T-helper 2 cell (primary cell): ENCODE results near the gene CBX8.
A peak's percentile ranks its signal among the peaks of the same experiment; 100 is the strongest.

Source experiments
- DNase-seq, 5 experiments: peaks; one replicate each; pipeline versions ENCODE4 v3.0.0 to v3.0.0-alpha.2; 2012 to 2022

CBX8 gene

GRCh38 chr17:79750650-79751545 is 46.0 kb downstream of the CBX8 start:
- no peak for DNase-seq

- no peak for DNase-seq
These were observed 46.9 kb downstream of the CBX8 start for GRCh38 chr17:79749958-79750357.

GRCh38 chr17:79749156-79749815 is 47.6 kb downstream of the CBX8 start:
- no peak for DNase-seq

GRCh38 chr17:79748295-79749099 is 48.4 kb downstream of the CBX8 start:
- no peak for DNase-seq

GRCh38 chr17:79747508-79748294 is 49.2 kb downstream of the CBX8 start:
- DNase-seq: peak in 1 of 5 experiments; percentile 23

- DNase-seq: no peak
These were observed 49.9 kb downstream of the CBX8 start for GRCh38 chr17:79746889-79747507.

- DNase-seq: no peak
These were observed 51.2 kb downstream of the CBX8 start for GRCh38 chr17:79745641-79746105.

GRCh38 chr17:79743614-79744013 is 53.3 kb downstream of the CBX8 start:
- DNase-seq: no peak

GRCh38 chr17:79742951-79743476 is 53.9 kb downstream of the CBX8 start:
- no peak for DNase-seq

- DNase-seq: no peak
These were observed 54.3 kb downstream of the CBX8 start for GRCh38 chr17:79742589-79742918.
